ENCODE measurements around the gene ARPC3. TPM values are rescaled to one million over a fixed set of nuclear protein-coding genes. Genes with fewer than 3 reads are reported as not detected.

The ARPC3 gene
- total RNA-seq, 1 experiment from 2014 or later: 319 TPM

Other genes with a start within 250 kb of the ARPC3 start
- gene ATP2A2, start 169.1 kb downstream of the ARPC3 start, total RNA-seq (2021; ENCODE audit: unreplicated experiment): 286 TPM
- gene ANAPC7, start 46.6 kb downstream of the ARPC3 start, total RNA-seq (2021; ENCODE audit: unreplicated experiment): 85.8 TPM
- 39.0 TPM for gene GPN3, start 17.9 kb upstream of the ARPC3 start, total RNA-seq (2021; ENCODE audit: unreplicated experiment)
- 22.3 TPM for gene FAM216A, start 18.5 kb upstream of the ARPC3 start, total RNA-seq (2021; ENCODE audit: unreplicated experiment)
- 128 TPM for gene VPS29, start 51.8 kb upstream of the ARPC3 start, total RNA-seq (2021; ENCODE audit: unreplicated experiment)
- 0.98 TPM for gene RAD9B, start 52.0 kb upstream of the ARPC3 start, total RNA-seq (2021; ENCODE audit: unreplicated experiment)
- gene PPTC7, start 133.0 kb upstream of the ARPC3 start, total RNA-seq (2021; ENCODE audit: unreplicated experiment): 18.4 TPM
- gene TCTN1, start 163.8 kb upstream of the ARPC3 start, total RNA-seq (2021; ENCODE audit: unreplicated experiment): 28.5 TPM
- gene HVCN1, start 238.8 kb upstream of the ARPC3 start, total RNA-seq (2021; ENCODE audit: unreplicated experiment): 0.87 TPM